Measurements from ENCODE around the gene HOMEZ. TPM values are rescaled to one million over a fixed set of nuclear protein-coding genes. Genes with fewer than 3 reads are reported as not detected.

Gene HOMEZ
- total and polyA plus RNA-seq, 2 experiments from 2014 or later: 8.2 to 11.2 TPM

DNA sequence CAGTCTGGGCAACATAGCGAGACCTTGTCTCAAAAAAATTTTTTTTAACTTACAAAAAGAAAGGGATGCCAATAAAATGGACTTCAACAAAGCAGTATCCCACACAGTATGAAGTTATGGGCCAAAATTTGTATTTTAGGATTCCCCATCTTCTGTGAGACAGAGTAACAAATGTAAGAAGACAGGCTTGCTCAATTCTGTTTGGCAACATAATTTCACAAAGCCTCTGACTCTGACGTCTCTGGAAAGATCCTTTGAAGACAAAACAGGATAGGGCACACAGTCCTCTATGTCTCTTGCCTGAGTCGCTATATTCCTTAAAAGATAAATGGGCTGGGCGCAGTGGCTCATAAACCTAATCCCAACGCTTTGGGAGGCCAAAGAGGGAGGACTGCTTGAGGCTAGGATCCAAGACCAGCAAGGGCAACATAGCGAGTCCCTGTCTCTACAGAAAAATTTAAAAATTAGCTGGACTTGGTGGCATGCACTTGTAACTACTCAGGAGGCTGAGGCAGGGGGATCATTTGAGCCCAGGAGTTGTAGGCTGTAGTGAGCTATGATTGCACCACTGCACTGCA is 1.1 kb upstream of the HOMEZ start:
- Histone ChIP-seq H3K9me3 (ENCODE audit: low read depth) (no peaks in the 10 kb centered on the region), H3K27me3 (no peaks in the 10 kb centered on the region), H3K27ac (peak overlapping the region; percentile 92), H3K4me2 (peak overlapping the region; percentile 76), H3K36me3 (replicated peaks; ENCODE audit: insufficient read depth, low read depth) (no peaks in the 10 kb centered on the region), H3K4me1 (ENCODE audit: insufficient read depth) (peaks cover 11% of the 10 kb centered on the region), H3K4me3 (peak overlapping the region; percentile 40), H3K9me2 (replicated peaks; ENCODE audit: insufficient read depth) (no peaks in the 10 kb centered on the region), H3K79me2 (peaks cover 36% of the 10 kb centered on the region), H2AFZ (peak overlapping the region; percentile 66), H4K20me1 (ENCODE audit: insufficient read depth, poor library complexity, severe bottlenecking) (no peaks in the 10 kb centered on the region)
- DNase-seq (ENCODE audit: low spot score): no peak
- 60% methylated on average over 6 of the region's 6 CpGs for WGBS (ENCODE audit: low lambda C conversion rate, missing lambda C conversion rate)
- TF ChIP-seq, protein P1, sequence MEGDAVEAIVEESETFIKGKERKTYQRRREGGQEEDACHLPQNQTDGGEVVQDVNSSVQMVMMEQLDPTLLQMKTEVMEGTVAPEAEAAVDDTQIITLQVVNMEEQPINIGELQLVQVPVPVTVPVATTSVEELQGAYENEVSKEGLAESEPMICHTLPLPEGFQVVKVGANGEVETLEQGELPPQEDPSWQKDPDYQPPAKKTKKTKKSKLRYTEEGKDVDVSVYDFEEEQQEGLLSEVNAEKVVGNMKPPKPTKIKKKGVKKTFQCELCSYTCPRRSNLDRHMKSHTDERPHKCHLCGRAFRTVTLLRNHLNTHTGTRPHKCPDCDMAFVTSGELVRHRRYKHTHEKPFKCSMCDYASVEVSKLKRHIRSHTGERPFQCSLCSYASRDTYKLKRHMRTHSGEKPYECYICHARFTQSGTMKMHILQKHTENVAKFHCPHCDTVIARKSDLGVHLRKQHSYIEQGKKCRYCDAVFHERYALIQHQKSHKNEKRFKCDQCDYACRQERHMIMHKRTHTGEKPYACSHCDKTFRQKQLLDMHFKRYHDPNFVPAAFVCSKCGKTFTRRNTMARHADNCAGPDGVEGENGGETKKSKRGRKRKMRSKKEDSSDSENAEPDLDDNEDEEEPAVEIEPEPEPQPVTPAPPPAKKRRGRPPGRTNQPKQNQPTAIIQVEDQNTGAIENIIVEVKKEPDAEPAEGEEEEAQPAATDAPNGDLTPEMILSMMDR (IDR thresholded peaks at IDR 0.05; ENCODE audit: poor library complexity): no peak
- no peak for TF ChIP-seq EZH2phosphoT487 (IDR thresholded peaks at IDR 0.05; ENCODE audit: low read depth, severe bottlenecking, unreplicated experiment)
- no peak for TF ChIP-seq EZH2 (IDR thresholded peaks at IDR 0.05; ENCODE audit: borderline replicate concordance)

DNA sequence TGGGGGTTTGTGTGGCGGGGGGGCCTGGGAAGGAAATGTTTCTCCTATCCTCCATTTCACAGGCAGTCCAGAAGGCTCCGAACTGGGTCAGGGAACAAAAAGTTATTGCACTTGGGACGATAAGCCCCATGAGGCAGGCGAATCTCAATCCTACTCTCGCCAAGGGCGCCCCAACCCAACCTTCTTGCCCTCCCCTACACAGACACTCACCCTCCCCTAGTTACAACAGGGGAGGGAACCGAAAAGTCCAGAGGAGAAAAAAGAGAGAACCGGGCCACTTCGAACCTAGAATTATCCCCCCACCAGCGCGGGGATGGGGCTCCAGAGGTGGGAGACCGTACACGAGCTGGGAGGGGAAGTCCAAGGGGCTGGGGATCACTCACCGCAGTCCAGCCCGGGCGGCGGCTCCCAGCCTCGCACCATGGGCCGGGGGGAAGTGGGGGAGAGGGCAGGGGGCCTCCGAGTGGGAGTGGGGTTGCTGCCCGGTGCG is 357 bp downstream of the HOMEZ start:
- TF ChIP-seq, protein P1 (IDR thresholded peaks at IDR 0.05; ENCODE audit: poor library complexity): no peak
- TF ChIP-seq EZH2phosphoT487 (IDR thresholded peaks at IDR 0.05; ENCODE audit: low read depth, severe bottlenecking, unreplicated experiment): no peak
- no peak for TF ChIP-seq EZH2 (IDR thresholded peaks at IDR 0.05; ENCODE audit: borderline replicate concordance)
- Histone ChIP-seq H3K4me3 (peak overlapping the region; percentile 69), H3K79me2 (peaks cover 48% of the 10 kb centered on the region), H4K20me1 (ENCODE audit: insufficient read depth, poor library complexity, severe bottlenecking) (no peaks in the 10 kb centered on the region), H3K27ac (peak overlapping the region; percentile 92), H3K4me1 (ENCODE audit: insufficient read depth) (peaks cover 11% of the 10 kb centered on the region), H3K36me3 (replicated peaks; ENCODE audit: insufficient read depth, low read depth) (no peaks in the 10 kb centered on the region), H3K27me3 (no peaks in the 10 kb centered on the region), H3K9me2 (replicated peaks; ENCODE audit: insufficient read depth) (no peaks in the 10 kb centered on the region), H3K9me3 (ENCODE audit: low read depth) (no peaks in the 10 kb centered on the region), H3K4me2 (peak overlapping the region; percentile 88), H2AFZ (peak overlapping the region; percentile 85)
- DNase-seq (ENCODE audit: low spot score): no peak
- under 1% methylated on average over 15 of the region's 22 CpGs for WGBS (ENCODE audit: low lambda C conversion rate, missing lambda C conversion rate)

- Histone ChIP-seq H3K4me3 (peak overlapping the region; percentile 69), H2AFZ (peak overlapping the region; percentile 85), H3K9me3 (ENCODE audit: low read depth) (no peaks in the 10 kb centered on the region), H3K27me3 (no peaks in the 10 kb centered on the region), H3K4me2 (peak overlapping the region; percentile 88), H3K4me1 (ENCODE audit: insufficient read depth) (peaks cover 11% of the 10 kb centered on the region), H3K79me2 (peaks cover 50% of the 10 kb centered on the region), H3K27ac (peak overlapping the region; percentile 92), H4K20me1 (ENCODE audit: insufficient read depth, poor library complexity, severe bottlenecking) (no peaks in the 10 kb centered on the region), H3K9me2 (replicated peaks; ENCODE audit: insufficient read depth) (no peaks in the 10 kb centered on the region), H3K36me3 (replicated peaks; ENCODE audit: insufficient read depth, low read depth) (no peaks in the 10 kb centered on the region)
- peak; percentile 28 for DNase-seq (ENCODE audit: low spot score)
- TF ChIP-seq EZH2 (IDR thresholded peaks at IDR 0.05; ENCODE audit: borderline replicate concordance) (no peak), EZH2phosphoT487 (IDR thresholded peaks at IDR 0.05; ENCODE audit: low read depth, severe bottlenecking, unreplicated experiment) (no peak)
- TF ChIP-seq, protein P1 (IDR thresholded peaks at IDR 0.05; ENCODE audit: poor library complexity): no peak
- WGBS (ENCODE audit: low lambda C conversion rate, missing lambda C conversion rate): 37% methylated on average over 9 of the region's 9 CpGs
Observed at GRCh38 chr14:23284654-23285529, 1.0 kb downstream of the HOMEZ start.
